HG03565 (cell line): ENCODE results near the gene PCSK9.

Experiments used
- ATAC-seq: cut with Tn5 transposase; IDR thresholded peaks from one replicate; pipeline ENCODE4 v1.9.1; 2021; ENCODE audit warnings: mild to moderate bottlenecking, moderate library complexity; ENCODE audit not compliant: unreplicated experiment

Gene PCSK9

DNA sequence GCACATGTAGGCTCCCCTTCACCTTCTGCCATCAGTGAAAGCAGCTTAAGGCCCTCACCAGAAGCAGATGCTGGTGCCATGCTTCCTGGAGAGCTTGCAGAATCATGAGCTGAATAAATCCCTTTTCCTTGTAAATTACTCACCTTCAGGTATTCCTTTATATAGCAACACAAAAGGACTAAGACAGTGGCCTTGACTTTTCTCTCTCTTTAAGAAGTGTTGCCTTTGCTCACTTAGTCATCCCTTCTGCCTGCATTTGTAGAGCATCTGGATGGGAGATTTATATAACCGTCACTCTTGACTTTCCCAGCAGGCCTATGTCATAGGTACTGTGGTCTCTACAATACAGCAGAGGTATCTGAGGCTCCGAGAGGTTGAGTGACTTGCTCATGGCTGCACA lies 3.7 kb downstream of the PCSK9 start:
- no peak for ATAC-seq

DNA sequence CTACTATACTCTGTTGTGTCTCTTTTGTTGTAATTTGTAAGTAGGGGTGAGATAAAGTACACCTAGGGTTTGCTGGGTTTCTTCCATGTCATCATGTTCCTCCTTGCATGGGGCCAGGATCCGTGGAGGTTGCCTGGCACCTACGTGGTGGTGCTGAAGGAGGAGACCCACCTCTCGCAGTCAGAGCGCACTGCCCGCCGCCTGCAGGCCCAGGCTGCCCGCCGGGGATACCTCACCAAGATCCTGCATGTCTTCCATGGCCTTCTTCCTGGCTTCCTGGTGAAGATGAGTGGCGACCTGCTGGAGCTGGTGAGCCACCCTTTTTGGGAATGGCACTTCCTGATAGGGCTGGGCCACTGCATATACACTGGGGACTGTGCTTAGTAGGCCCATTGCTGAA lies 4.4 kb downstream of the PCSK9 start:
- ATAC-seq, result no peak

GRCh38 chr1:55044617-55045397 lies 5.5 kb downstream of the PCSK9 start:
- ATAC-seq, result no peak

DNA sequence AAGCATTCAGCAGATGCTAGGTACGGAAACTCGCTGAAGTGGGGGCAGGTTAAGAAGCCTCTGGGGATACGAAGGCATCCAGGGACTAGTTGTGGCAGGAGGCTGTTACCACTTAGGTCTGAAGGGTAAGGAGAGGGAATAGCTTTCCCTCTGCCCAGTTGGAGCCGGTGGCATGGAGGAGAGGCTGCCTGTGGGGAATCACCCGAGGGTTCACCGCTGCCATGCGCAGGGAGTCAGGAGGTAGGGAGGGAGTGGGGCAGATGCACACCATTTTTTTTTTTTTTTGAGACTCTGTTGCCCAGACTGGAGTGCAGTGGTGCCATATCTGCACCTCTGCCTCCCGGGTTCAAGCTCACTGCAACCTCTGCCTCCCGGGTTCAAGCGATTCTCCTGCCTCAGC lies 6.1 kb downstream of the PCSK9 start:
- no peak for ATAC-seq

GRCh38 chr1:55046871-55047270 lies 7.5 kb downstream of the PCSK9 start:
- no peak for ATAC-seq

DNA sequence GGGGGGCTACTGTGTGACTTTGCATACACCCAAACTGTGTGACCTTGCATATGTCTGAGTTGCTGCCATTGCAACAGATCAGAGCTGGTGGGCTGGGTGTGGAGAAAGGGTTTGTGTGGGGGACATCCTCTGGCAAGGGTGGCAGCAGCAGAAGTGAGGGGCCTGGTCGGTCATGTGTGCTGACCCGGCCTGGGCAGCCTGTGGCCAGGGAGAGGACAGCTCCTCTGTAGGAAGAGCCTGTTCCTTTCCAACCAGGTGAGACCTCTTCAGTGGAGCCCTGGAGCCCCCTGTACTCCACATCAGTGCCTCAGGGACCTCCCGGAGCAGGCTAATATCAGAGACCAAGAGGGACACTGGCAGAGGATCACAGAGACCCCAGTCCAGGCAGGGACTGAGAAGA lies 8.3 kb downstream of the PCSK9 start:
- ATAC-seq, result no peak

DNA sequence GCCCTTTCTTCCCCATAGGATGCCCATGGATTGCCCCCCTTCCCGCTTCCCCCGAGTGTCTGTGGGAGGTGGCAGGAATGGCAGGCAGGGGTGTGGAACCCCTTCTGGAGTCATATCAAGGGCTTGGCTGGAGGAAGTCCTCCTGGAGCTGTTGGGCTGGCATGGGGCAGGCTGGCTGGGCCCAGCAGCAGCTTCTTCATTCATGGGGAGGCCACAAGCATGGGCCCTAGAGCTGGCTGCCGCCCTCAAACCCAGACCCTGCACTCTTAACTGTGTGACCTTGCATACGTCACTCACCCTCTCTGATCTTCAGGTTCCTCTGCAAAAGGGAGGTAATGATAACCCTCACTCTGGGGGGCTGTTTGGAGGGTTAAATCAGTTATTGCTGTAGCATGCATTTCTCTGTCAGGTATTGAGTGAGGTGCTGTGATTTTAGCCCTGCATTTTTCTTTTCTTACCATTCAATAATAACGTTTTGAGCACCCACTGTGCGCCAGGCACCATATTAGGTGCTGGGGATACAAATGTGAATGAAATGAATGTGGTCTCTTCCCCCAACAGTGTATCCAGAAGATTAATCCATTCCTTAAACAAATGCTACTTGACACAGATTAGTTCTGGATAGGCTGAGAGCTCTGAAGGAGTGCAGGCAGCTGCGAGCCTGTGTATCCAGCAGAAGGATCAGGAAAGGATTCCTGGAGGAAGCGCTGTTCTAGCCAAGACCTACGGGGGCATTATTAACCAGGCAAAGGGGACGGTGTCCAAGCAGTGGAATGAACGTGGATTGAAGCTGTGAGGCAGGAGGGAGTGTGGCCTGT lies 9.3 kb downstream of the PCSK9 start:
- ATAC-seq, result no peak

DNA sequence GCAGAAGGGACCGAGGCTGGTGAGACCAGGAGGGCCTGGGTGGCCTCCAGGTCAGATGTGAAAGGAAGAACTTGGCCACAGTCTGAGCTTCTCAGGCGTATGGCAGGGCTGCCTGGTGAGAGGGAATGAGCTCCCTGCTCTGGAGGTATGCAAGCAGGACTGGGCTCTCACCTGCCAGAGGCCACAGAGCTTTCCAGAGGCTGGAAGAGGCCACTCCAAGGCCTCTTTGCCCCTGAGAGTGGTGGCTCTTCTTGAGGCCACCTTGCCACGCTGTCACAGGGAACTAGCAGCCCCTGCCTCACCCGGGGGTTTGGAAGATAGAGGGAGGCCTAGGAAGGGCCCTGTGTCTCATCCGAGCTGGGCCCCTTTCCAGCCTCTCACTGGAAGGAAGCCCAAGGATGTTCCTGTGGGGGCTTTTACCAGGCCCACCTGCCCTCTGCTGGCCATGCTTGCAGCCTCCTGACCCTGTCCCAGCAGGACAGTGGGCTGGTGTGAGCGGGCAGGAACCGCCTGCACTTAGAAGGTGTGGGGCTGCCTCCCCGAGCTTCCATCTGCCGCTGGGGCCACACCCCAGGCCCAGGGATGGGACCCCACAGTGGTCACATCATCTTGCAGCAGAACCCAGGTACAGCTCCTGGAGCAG lies 10.0 kb downstream of the PCSK9 start:
- no peak for ATAC-seq

- no peak for ATAC-seq
These were observed 10.5 kb downstream of the PCSK9 start for GRCh38 chr1:55049914-55050278.

GRCh38 chr1:55050283-55050682 lies 10.9 kb downstream of the PCSK9 start:
- no peak for ATAC-seq

DNA sequence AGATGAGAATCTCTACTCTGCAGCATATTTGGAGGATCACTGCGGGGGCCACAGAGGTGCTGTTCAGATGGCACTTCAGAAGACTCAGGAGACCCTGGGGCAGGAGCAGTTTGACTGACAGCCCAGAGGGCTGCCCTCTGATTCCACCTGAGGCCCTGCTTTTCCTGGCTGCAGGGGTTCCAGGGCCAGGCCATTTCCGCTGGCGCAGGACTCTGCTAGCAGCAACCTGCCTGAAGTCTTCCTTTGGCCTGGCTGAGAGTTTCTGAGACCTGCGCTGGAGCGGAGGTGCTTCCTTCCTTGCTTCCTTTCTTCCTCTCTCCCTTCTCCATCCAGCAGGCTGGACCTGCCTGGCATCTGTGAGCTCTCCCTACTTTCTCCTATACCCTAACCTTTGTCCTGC lies 11.8 kb downstream of the PCSK9 start:
- no peak for ATAC-seq

DNA sequence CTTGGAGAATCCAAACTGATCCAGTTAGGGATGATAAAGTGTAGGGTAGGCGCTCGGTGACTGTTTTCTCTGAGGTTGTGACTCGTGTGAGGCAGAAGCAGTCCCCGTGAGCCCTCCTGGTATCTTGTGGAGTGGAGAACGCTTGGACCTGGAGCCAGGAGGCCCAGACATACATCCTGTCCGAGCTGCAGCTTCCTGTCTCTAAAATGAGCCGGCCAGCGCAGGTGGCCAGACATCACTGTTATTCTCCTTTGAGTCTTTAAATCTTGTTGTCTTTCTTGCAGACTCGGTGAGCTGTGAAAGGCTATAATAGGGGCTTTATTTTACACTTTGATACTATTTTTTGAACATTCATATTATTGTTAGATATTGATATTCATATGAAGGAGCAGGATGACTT lies 12.3 kb downstream of the PCSK9 start:
- no peak for ATAC-seq

DNA sequence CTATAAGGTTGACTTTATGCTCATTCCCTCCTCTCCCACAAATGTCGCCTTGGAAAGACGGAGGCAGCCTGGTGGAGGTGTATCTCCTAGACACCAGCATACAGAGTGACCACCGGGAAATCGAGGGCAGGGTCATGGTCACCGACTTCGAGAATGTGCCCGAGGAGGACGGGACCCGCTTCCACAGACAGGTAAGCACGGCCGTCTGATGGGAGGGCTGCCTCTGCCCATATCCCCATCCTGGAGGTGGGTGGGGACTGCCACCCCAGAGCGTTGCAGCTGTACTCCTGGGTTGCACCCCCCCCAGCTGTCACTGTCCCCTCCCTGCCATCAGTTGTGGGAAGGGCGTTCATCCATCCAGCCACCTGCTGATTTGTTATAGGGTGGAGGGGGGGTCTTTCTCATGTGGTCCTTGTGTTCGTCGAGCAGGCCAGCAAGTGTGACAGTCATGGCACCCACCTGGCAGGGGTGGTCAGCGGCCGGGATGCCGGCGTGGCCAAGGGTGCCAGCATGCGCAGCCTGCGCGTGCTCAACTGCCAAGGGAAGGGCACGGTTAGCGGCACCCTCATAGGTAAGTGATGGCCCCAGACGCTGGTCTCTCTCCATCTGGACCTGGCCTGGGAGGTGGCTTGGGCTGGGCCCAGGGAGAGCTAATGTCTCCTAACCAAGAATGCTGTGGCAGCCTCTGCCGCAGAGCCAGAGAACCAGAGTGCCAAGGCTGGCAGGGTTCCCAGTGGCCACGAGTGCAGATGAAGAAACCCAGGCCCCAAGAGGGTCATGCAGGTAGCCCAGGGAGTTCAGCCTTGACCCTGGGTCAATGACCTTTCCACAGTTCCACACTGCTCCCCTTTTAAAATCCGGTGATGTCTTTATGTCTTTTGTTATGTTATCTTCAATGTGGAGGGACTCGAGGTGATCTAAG lies 13.1 kb downstream of the PCSK9 start:
- ATAC-seq, result no peak

DNA sequence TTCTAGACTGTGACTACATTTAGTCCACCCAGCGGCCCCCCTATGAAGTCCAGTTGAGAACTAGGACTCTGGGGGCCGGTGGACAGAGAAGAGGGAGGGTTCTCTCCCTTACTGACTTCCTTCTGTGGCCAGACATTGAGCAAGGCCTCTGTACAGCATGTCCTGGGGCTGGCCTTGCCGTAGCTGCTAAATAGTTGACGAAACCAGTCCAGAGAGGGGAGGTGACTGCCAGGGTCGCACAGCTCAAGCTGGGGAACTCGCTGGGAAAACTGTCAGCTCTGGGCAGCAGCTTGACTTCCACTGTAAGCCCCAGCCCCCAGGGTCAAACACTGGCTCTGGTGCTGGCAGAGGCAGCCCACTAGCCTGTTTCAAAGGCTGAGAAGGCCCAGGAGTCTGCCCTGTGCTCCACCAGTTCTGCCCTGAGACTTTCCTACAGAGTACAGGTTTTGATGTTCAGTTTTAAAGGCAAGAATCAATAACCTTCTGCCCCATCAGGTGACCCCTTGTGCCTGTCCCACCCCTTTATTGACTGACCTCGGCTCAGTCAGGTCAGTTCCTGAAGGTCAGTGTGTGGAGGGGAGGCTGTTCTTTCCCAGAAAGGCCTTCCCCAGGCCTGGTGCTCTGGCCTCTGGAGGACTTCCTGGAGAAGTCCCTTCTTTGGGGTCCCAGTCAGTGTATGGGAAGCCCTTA lies 14.1 kb downstream of the PCSK9 start:
- no peak for ATAC-seq

- no peak for ATAC-seq
These were observed 15.0 kb downstream of the PCSK9 start for GRCh38 chr1:55054396-55054795.

DNA sequence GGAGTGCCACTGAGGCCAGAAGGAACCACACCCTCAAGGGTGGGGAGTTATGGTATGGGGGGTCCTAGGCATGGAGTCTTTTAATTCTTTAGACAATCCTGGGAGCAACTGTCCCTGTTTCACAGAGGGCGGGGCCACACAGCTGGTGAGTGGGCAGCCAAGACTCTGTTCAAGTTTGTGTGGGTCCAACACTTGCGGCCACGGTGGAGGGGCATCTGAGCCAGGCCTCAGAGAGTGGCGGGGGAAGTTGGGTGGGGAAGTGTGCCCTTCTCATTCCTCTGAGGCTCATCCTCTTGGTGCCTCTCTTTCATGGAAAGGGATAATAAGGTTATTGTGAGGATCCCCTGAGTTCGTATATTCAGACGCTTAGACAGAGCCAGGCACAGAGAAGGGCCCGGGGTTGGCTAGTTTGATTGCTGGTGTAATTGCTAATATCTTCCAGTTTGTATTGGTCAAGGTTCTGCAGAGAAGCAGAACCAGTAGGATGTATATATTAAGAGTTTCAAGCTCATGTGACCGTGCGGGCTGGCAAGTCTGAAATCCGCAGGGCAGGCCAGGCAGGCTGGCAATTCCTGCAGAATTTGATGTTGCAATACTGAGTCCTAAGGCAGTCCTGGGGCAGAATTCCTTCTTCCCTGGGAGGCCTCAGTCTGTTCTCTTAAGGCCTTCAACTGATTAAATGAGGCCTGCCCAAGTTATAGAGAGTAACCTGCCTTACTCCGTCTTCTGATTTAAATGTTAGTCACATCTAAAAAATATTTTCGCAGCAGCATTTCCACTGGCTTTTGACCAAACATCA lies 15.9 kb downstream of the PCSK9 start:
- ATAC-seq, result no peak

GRCh38 chr1:55055951-55056631 lies 16.7 kb downstream of the PCSK9 start:
- ATAC-seq, result no peak

DNA sequence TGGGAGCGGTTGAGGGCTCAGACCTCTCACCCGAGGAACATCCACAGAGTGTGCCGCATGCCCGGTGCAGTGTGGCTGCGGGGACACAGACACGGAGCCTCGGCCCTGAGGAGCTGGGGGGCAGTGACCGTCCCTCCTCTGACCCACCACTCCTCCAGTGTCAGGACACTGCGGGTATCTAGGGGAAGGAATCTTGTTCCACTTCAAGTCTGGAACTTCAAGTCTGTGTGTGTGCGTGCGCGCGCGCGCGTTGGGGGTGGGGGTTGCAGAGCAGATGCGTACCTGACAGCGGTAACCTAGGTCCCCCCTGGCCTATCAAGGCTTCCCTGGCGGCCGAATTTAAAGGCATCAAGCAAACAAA lies 17.3 kb downstream of the PCSK9 start:
- no peak for ATAC-seq
